HG03175 (cell line): Measurements from ENCODE around the gene CCDC124.

Experiments
- ATAC-seq: cut with Tn5 transposase; IDR thresholded peaks from one replicate; pipeline ENCODE4 v1.9.1; 2021; ENCODE audit warnings: mild to moderate bottlenecking, moderate library complexity; ENCODE audit not compliant: unreplicated experiment

Gene CCDC124

DNA sequence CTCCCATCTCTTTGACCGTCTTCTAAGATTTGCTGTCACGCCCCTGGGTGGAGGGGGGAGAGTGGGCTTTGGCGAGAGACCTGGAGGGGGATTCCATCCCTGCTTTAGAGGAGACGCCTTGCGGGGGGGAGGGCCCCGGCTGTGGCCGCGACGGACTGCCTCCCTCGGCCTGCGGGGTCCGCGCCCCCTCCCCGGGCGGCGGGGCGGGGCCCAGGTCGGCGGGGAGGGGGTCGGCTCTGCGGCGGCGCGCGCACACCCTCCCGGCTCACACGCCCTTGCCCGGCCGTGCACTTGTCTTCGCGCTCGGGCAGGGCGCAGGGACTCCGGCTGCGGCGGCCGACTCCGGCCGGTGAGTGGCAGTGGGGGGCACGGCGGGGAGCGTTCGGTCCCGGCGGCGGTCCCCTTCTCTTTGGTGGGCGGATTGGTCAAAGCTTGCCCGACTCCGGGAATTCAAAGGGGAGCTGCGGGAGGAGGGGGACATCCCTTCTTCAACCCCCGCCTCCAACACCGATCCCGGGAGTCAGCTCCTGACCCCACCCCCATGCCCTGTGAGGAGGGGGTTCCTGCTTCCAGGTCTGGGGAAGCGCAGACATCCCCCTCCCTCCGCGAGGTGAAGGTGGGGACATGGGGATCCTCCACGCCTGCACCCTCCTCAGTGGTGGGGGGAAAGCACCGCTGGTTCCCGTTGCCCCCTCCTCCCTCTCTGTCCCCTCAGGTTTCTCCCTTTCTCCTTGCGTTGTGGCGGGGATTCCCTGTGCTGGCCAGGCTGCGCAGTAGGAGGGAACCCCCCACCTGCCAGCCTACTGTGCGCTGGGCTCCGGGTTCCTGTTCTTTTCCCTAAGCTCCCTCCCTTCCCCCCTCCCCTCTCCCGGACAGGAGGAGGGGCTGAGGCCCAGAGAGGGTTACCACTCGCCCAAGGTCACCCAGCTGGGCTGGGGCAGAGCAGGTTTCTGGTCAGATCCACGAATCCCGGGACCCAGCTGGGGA lies 19.5 kb downstream of the CCDC124 start:
- ATAC-seq: no peak

DNA sequence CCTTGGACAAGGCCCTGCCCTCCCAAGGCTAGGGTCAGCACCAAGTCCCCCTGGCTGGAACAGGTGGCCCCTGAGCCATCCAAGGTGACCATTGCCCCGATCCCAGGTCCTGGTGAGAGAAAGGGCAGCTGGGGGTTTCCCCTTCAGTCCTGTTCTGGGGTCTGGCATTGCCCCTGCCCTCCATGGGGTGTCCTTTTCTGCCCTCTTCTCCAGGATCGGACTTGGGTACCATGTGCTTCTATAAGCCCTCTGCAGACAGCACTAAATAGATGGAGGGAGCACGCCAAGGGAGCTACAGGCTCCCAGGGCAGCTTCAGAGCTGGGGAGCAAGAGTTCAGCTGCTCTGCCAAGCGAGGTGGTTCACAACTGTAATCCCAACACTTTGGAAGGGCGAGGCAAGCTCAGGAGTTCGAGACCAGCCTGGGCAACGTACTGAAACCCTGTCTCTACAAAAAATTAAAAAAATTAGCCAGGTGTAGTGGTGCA lies 20.5 kb downstream of the CCDC124 start:
- no peak for ATAC-seq

DNA sequence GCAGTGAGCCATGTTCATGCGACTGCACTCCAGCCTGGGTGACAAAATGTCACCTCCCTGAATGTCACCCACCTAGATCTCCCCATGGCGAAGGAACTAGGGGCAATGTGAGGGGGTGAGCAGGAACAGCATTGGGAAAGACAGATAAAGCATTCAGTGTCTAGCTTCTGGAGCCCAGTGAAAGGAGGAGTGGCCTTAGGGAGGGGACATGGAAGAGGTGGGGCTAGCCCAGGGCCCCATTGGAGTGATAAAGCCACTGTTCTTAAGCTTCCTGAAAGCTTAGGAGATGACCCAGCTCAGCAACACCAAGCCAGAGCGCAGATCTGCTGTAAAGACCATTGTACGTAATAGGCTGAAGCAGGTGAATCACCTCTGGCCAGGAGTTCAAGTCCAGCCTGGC lies 21.1 kb downstream of the CCDC124 start:
- no peak for ATAC-seq

DNA sequence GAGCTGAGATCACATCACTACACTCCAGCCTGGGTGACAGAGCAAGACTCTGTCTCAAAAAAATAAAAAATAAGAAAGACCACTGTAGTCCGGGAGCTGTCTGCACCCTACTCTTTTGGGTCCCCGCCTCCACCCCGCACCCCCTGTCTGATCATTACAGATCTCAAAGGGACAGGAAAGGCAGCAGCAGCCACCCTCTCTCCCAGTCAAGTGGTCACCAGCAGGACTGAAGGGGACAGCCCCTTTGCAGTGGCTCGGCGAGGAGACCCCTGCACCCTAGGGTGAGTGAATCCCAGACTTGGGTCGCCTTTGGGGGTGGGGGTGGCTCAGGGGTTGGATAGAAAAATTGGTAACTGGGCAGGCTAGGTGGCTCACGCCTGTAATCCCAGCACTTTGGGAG lies 21.6 kb downstream of the CCDC124 start:
- ATAC-seq: no peak

DNA sequence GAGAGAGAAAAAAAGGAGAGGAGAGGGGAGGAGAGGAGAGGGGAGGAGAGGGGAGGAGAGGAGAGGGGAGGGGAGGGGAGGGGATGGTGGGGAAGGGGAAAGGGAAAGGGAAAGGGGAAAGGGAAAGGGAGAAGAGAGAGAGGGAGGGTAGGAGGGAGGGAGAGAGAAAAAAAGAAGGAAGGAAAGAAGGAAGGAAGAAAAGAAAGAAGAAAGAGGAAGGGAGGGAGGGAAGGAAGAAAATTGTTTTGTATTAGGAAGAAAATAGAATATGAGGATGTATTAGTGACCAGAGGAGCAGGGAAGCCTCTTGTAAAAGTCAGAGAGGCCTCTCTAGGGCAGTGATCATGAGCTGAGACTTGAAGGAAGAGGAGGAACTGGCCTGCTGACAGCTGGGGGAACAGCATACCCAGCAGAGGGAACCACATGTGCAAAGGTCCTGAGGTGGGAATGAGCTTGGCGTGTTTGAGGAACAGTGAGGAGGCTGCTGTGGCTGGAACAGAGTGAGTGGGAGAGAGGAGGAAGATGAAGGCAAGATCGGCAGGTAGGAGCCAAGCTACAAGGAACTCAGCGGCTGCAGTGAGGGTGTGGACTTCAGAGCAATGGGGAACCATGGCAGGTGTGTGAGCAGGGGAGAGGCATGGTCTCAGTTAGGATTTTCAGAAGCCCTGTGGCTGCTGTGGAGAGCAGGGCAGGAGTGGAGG lies 24.5 kb downstream of the CCDC124 start:
- ATAC-seq: no peak

DNA sequence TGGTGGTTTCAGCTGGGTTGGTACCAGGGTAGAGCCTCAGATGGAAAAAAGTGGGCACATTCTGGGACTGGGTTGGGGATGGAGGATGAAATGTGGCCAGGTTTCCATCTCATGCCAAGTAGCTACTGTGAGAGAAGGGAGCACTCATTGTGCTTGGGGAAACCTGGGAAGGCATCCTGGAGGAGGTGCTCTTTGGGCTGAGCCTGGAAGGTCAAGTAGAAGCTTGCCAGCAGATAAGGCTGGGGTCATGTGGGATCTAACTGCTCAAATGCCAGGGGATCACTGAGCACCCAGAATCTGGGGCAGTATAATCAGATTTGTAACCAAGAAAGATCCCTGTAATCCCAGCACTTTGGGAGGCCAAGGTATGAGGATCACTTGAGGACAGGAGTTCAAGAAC lies 25.1 kb downstream of the CCDC124 start:
- ATAC-seq: no peak

DNA sequence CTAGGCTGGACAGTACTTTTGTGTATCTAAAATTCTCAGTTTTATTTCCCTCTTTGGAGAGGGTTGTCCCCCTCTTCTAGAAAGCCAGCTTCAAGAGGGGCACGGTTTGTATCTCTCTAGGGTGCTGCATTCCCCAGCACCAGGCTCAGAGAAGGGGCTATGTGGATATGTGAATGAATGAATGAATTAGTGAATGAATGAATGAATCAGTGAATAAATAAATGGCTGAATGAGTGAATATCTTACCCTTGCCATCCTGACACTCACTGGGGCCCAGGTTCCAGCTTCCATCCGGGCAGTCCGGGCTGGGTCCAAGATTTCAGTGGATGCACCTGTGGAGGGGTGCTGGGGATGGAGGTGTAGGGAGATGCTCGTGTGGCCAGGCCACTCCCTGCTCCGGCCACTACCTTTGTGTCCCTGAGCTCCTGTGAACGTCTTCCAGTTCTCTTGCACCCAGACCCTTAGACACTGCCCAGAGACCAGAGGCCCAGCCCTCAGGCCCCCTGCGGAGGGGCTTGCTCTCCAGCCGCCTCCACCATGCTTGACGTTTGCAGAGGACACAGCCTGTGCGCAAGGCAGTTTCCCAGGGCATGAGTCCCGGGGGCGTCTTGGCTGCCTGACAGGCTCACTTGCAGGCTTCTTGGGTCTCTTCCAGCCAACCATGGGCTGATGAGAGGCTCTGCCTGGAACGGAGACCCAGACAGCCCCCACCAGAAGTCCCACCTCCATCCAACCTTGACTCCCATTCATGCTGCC lies 31.3 kb downstream of the CCDC124 start:
- no peak for ATAC-seq

DNA sequence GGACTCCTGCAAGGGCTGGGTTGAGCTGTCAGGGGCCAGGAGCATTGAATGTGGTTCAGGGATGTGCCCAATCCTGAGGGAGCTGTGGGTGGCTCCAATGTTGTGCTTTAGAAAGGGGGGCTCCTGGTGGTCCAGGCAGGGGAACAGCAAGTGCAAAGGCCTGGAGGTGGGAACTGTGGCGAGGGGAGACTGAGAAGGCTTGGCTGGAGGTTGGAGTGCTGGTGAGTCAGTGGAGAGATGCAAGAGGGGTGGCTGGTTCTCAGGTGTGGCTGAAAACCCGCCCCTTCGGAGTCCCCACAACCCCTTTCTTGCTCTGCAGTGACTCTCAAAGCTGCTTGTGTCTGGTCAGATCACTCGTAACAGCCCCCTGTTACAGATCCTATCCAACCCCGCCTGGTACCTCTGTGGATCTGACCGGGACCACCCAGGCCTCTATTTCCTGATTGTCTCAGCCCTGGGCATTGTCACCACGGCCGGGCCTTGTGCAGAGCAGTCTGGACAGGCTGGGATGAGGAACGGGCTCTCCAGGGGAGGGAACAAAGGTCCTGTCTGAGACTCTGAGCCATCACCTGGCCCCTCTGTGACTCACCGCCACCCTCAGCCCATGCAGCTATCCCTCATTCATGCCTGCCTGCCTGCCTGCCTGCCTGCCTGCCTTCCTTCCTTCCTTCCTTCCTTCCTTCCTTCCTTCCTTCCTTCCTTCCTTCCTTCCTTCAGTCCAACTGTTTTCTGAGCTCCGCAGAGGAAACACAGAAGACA lies 32.7 kb downstream of the CCDC124 start:
- ATAC-seq: no peak

GRCh38 chr19:17966129-17966483 lies 33.3 kb downstream of the CCDC124 start:
- ATAC-seq: no peak

DNA sequence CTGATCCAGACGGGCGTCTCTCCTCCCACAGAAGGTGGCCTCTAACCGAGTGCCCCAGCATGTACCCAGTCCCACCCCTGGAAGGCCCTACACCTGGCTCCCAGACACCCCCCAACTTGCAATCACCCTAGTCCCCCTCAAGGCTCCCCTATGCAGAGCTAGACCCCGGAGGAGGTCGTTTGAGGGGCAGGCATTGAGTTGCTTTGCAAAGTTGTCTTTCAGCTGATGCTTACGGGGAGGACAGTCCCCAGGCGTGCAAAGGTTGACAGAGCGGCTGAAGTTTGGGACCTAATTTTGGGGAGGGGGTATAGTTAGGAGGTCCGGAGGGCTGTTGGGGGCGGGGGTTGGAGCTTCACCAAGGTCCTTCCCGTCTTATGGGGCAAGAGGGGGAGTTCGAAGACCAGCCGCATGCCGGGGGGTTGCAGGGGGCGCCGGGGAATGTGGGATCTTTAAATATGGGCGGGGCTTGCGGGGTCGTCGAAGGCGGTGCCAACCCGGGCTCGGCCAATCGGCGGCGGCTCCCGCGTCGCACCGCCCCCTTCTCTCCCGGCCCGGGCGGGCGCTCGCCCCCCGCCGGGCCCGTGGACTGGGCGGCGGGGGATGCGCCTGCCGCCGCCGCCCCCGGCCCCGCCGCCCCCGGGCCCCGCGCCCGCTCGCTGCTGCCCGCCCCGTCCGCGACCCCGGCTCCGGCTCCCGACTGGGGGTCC lies 33.9 kb downstream of the CCDC124 start, which contains the start of gene KCNN1:
Gene KCNN1 (plus strand): TSS at position 558 of the 707 bp plus-strand sequence. CDS start 6,782 bp downstream, outside the sequence.
- ATAC-seq: no peak

DNA sequence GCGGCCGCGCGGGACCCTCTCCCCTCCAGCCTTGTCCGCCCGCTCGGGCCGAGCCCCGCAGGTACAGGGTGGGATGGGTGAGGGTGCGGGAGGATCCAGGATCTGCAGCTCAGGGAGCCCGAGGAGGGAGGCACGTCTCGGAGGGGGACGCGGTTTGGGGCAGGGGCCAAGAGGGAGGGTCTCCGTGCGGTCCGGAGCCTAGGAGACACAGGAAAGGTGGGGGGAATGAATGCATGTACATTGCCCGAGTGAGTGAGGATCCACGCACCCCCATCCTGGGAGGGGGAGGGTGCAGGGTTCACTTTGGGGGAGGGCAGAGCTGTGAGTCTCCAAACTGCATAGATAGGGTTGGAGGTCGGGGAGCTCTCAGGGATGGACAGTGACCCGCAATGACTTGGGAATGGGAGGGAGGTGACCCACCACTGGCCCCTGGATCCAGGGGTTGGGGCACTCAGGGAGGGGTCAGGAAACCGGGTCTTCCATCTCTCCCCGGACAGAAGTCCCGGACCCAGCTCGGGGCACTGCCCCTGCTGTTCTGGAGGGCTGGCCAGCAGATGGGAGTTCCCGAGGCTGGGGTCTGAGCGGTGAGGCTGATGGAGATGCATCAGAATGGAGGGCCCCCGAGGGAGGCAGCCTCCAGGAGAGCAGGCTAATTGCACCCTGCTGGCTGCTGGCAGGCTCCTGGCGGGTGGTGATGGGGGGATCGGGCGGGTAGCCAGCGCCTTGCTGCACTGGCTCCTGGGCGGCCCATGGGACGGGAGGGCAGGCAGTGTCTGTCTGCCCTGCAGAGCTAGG lies 34.6 kb downstream of the CCDC124 start:
- ATAC-seq: no peak

DNA sequence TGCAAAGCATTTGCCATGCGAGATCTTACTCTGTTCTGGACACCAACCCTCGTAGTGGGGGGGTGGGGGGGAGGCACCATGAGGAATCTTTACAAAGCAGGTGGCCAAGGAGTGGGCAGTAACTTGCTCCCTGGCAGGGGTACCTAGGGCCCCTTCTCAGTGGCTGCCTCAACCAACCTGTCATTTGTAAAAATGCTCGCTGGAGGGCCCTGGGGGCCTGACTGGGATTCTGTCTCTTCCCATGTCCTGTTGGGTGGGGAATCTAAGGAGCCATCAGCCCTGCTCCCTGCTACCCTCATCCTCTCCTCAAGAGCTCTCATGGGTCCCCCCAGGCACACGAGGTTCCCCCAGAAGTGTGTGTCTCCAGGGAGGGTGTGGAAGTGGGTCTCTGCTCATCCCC lies 35.5 kb downstream of the CCDC124 start:
- no peak for ATAC-seq

GRCh38 chr19:17969096-17969792 lies 36.4 kb downstream of the CCDC124 start:
- no peak for ATAC-seq

- no peak for ATAC-seq
These were observed 39.4 kb downstream of the CCDC124 start for GRCh38 chr19:17972230-17972629.

DNA sequence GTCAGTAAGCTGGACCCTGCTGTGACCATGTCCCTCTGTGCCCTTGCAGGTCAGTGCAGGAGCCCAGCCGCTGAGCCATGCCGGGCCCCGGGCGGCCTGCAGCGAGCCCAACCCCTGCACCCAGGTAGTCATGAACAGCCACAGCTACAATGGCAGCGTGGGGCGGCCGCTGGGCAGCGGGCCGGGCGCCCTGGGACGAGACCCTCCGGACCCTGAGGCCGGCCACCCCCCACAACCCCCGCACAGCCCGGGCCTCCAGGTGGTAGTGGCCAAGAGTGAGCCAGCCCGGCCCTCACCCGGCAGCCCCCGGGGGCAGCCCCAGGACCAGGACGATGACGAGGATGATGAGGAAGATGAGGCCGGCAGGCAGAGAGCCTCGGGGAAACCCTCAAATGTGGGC lies 40.9 kb downstream of the CCDC124 start:
- ATAC-seq: no peak

DNA sequence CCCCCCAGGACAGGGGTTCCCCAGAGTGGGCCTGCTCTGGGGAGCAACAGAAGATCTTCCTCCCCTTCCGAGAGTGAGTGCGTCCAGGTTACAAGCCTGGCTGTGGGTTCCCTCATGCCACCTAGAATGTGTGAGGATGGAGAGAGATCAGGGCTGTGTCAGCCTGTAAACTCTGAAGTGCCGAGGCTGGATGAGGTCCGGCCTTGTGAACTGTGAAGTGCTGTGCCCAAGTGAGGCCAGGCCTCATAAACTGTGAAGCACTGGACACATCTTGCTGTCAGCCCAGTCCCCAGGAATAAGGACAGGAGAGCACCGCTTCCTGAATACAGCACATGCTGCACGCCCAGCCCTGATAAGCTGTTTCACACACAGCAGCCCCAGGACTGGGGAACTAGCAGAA lies 41.7 kb downstream of the CCDC124 start:
- no peak for ATAC-seq

DNA sequence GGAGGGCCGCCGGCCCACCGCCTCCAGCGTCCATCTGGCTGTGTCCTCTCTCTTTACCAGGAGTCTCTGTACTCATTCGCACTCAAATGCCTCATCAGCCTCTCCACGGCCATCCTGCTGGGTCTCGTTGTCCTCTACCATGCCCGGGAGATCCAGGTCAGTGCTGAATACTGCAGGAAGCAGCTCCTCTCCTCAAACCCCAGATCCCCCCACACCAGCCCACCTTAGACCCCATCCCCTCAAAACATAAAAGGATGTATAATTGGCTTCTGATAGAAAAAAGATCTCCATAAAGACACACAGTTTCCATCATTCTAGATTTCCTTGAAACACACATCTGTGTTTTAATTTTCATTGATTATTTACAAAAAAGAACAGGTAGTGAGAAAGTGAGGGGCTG lies 42.2 kb downstream of the CCDC124 start:
- no peak for ATAC-seq

DNA sequence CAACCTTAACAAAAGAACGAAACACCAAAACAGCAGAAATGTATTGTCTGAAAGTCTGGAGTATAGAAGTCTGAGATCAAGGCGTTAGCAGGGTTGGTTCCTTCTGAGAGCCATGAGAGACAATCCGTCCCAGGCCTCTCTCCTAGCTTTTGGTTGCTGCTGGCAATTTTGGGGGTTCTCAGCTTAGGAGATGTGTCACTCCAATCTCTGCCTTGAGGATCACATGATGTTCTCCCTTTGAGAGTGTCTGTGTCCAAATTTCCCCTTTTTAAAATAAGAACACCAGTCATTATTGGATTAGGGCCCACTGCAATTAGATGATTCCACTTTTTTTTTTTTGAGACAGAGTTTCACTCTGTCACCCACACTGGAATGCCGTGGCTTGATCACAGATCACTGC lies 44.2 kb downstream of the CCDC124 start:
- no peak for ATAC-seq
